ENCODE results near the gene GABRA4. TPM values are rescaled to one million over a fixed set of nuclear protein-coding genes. Genes with fewer than 3 reads are reported as not detected.

Gene GABRA4
- total RNA-seq, 2 donors from 2014 or later: 0.08 TPM; not detected in 1

DNA sequence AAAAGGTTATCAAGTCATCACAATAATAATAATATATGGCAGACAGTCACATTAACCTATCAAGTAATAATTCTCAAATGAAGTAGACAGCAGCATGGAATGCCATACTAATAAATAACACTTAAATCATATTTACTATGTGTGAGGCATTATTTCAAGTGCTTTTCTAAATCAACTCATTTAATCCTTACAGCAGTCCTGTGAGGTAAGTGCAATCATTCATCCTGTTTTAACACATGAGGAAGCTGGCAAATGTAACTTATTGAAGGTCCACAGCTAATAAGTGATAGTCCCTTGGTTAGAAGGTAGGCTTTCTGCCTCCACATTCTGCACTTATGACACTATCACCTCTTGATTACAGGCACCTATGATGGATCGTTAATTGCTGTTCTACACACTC is 24.5 kb downstream of the GABRA4 start:
- Histone ChIP-seq H3K27ac (no peak overlapping the region), H3K27me3 (no peaks in the 10 kb centered on the region), H3K36me3 (no peaks in the 10 kb centered on the region), H3K4me1 (no peaks in the 10 kb centered on the region), H3K9ac (ENCODE audit: low read depth in 2 of 2, low read length in 2 of 2) (no peak overlapping the region), H3K9me3 (no peaks in the 10 kb centered on the region), H3K4me3 (no peak overlapping the region)
- no peak for DNase-seq
- intact Hi-C loops (cut with DNase I): no loop called here
- TF ChIP-seq, protein P1, sequence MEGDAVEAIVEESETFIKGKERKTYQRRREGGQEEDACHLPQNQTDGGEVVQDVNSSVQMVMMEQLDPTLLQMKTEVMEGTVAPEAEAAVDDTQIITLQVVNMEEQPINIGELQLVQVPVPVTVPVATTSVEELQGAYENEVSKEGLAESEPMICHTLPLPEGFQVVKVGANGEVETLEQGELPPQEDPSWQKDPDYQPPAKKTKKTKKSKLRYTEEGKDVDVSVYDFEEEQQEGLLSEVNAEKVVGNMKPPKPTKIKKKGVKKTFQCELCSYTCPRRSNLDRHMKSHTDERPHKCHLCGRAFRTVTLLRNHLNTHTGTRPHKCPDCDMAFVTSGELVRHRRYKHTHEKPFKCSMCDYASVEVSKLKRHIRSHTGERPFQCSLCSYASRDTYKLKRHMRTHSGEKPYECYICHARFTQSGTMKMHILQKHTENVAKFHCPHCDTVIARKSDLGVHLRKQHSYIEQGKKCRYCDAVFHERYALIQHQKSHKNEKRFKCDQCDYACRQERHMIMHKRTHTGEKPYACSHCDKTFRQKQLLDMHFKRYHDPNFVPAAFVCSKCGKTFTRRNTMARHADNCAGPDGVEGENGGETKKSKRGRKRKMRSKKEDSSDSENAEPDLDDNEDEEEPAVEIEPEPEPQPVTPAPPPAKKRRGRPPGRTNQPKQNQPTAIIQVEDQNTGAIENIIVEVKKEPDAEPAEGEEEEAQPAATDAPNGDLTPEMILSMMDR (IDR thresholded peaks at IDR 0.05): no peak

DNA sequence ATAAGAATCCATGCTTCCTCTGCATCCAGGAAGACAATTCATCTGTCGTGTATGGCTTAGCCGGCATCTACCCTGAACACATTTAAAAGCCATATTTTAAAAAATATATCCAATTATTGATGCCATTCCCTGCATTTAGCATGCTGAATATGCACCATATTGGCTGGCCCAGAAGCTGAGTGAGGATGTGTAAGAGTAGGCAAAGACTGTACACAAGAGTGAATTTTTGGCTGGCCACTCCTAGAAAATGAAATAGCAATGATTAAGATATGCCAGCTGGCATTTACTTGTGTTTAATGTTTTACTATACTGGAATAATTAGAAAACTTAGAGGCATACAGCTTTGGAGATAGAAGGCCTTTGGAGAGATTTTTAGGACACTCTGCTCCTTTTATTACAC is 25.8 kb downstream of the GABRA4 start:
- intact Hi-C loops (cut with DNase I): no loop called here

GRCh38 chr4:46958742-46959488 is 34.5 kb downstream of the GABRA4 start:
- Histone ChIP-seq H3K9ac (ENCODE audit: low read depth in 2 of 2, low read length in 2 of 2) (no peak overlapping the region), H3K27ac (no peak overlapping the region), H3K4me3 (no peak overlapping the region), H3K36me3 (no peaks in the 10 kb centered on the region), H3K27me3 (no peaks in the 10 kb centered on the region), H3K9me3 (no peaks in the 10 kb centered on the region), H3K4me1 (no peaks in the 10 kb centered on the region)
- intact Hi-C loops (cut with DNase I): no loop called here
- DNase-seq: no peak
- TF ChIP-seq, protein P1 (IDR thresholded peaks at IDR 0.05): no peak

More for the DNA sequence above, 25.8 kb downstream of the GABRA4 start:
- no peak for DNase-seq
- H3K27me3 ChIP-seq: no peaks in the 10 kb centered on the region
- H3K4me1 ChIP-seq: no peaks in the 10 kb centered on the region
- no peak overlapping the region for H3K27ac ChIP-seq
- TF ChIP-seq, protein P1 (IDR thresholded peaks at IDR 0.05): no peak
- no peak overlapping the region for H3K4me3 ChIP-seq
- no peaks in the 10 kb centered on the region for H3K9me3 ChIP-seq
- no peak overlapping the region for H3K9ac ChIP-seq (ENCODE audit: low read depth in 2 of 2, low read length in 2 of 2)
- H3K36me3 ChIP-seq: no peaks in the 10 kb centered on the region

- TF ChIP-seq, protein P1 (IDR thresholded peaks at IDR 0.05): no peak
- DNase-seq: no peak
- Histone ChIP-seq H3K27ac (no peak overlapping the region), H3K27me3 (no peaks in the 10 kb centered on the region), H3K36me3 (no peaks in the 10 kb centered on the region), H3K4me3 (no peak overlapping the region), H3K4me1 (no peaks in the 10 kb centered on the region), H3K9ac (ENCODE audit: low read depth in 2 of 2, low read length in 2 of 2) (no peak overlapping the region), H3K9me3 (no peaks in the 10 kb centered on the region)
- intact Hi-C loops (cut with DNase I): no loop called here
Measured at GRCh38 chr4:46956451-46956850, 36.9 kb downstream of the GABRA4 start.

GRCh38 chr4:46955601-46956000 is 37.8 kb downstream of the GABRA4 start:
- intact Hi-C loops (cut with DNase I): no loop called here

More at GRCh38 chr4:46955601-46956000, 37.8 kb downstream of the GABRA4 start:
- Histone ChIP-seq H3K9ac (ENCODE audit: low read depth in 2 of 2, low read length in 2 of 2) (no peak overlapping the region), H3K27me3 (no peaks in the 10 kb centered on the region), H3K9me3 (no peaks in the 10 kb centered on the region), H3K27ac (no peak overlapping the region), H3K4me3 (no peak overlapping the region), H3K4me1 (no peaks in the 10 kb centered on the region), H3K36me3 (no peaks in the 10 kb centered on the region)
- TF ChIP-seq, protein P1 (IDR thresholded peaks at IDR 0.05): no peak
- DNase-seq: no peak
